HCT116 (cell line): ENCODE measurements around the gene TTLL11. TPM values are rescaled to one million over a fixed set of nuclear protein-coding genes. Genes with fewer than 3 reads are reported as not detected.

Experiments
- ATAC-seq: fragments of 200-7000 bp; cut with Tn5 transposase; 2 replicates; pipeline ENCODE4 v1.9.1; 2020; ENCODE audit warnings: mild to moderate bottlenecking, moderate library complexity
- BruUV-seq: library from RNA; stranded (reverse); fragments of 400-500 nt; replicated peaks from 2 replicates; lab custom pipeline; 2021; lab: Mats Ljungman, UMichigan
- CTCF ChIA-PET: fragments of 300-600 bp; sonication (Branson Sonifier 250); formaldehyde crosslinking; loops from one replicate; lab custom pipeline; 2021; ENCODE audit warnings: antibody characterized with exemption; lab: Charles Lee
- POLR2A ChIA-PET: fragments of 300-600, 350-600 bp; sonication (Branson Sonifier 250); formaldehyde crosslinking; loops from one replicate; lab custom pipeline; 2021; ENCODE audit warnings: antibody characterized with exemption; lab: Charles Lee
- RAD21 ChIA-PET, 2 experiments: fragments of 300-600 bp; sonication (Branson Sonifier 250); formaldehyde crosslinking; loops; one replicate each; lab custom pipeline; 2023; ENCODE audit warnings: low total read pairs in 2 of 2; ENCODE audit not compliant: uncharacterized antibody in 2 of 2, unreplicated experiment in 2 of 2, low non-redundant PET in 1 of 2; lab: Charles Lee
- DNase-seq: peaks from one replicate; pipeline ENCODE4 v3.0.0-alpha.2; 2010; ENCODE audit warnings: low read depth, low spot score
- H2AFZ ChIP-seq: fragments of 200-600 bp; shearing (Covaris generic), sonication (generic); 2 replicates; pipeline ENCODE4 v1.6.1; 2017; ENCODE audit warnings: low read depth, mixed run types, mixed read lengths, antibody characterized with exemption, low read length; ENCODE audit not compliant: poor library complexity, severe bottlenecking
- H3K27ac ChIP-seq: 2 replicates; pipeline ENCODE4 v1.5.1; 2012; ENCODE audit warnings: low read depth, low read length
- H3K27me3 ChIP-seq: fragments of 200-600 bp; sonication (generic); 2 replicates; pipeline ENCODE4 v1.6.1; 2016; ENCODE audit warnings: mixed run types, low read length, mixed read lengths; ENCODE audit not compliant: insufficient read depth
- H3K36me3 ChIP-seq, 2 experiments: fragments of 200-500 bp in 1 of 2; fragments of 200-600 bp in 1 of 2; sonication (Bioruptor generic) in 1 of 2; sonication (generic) in 1 of 2; 2 replicates each; pipeline versions ENCODE4 v1.5.1 to v1.6.1; 2014 to 2016; ENCODE audit warnings: low read length in 2 of 2, inconsistent platforms in 1 of 2, mixed read lengths in 1 of 2, mixed run types in 1 of 2; ENCODE audit not compliant: insufficient read depth in 2 of 2, control insufficient read depth in 1 of 2
- H3K4me1 ChIP-seq, 2 experiments: fragments of 200-600 bp in 1 of 2; sonication (generic) in 1 of 2; 2 replicates each; pipeline versions ENCODE4 v1.5.1 to v1.6.1; 2012 to 2017; ENCODE audit warnings: low read length in 2 of 2, inconsistent platforms in 1 of 2, mild to moderate bottlenecking in 1 of 2, mixed read lengths in 1 of 2, mixed run types in 1 of 2, moderate library complexity in 1 of 2; ENCODE audit not compliant: insufficient read depth in 2 of 2, control insufficient read depth in 1 of 2
- H3K4me2 ChIP-seq: fragments of 200-600 bp; sonication (generic); 2 replicates; pipeline ENCODE4 v1.6.1; 2017; ENCODE audit warnings: mixed run types, low read length, mixed read lengths
- H3K4me3 ChIP-seq, 2 experiments: fragments of 200-600 bp in 1 of 2; sonication (generic) in 1 of 2; replicated peaks in 1 of 2; 2 replicates each; pipeline ENCODE4 v1.5.1; 2011 to 2016; ENCODE audit warnings: low read length in 2 of 2, control low read depth in 1 of 2, low read depth in 1 of 2, mild to moderate bottlenecking in 1 of 2, mixed read lengths in 1 of 2, mixed run types in 1 of 2
- H3K79me2 ChIP-seq: fragments of 200-600 bp; sonication (generic); 2 replicates; pipeline ENCODE4 v1.6.1; 2017; ENCODE audit warnings: mild to moderate bottlenecking, mixed run types, low read length, moderate library complexity, mixed read lengths; ENCODE audit not compliant: insufficient read depth
- H3K9ac ChIP-seq: fragments of 200-600 bp; sonication (generic); 2 replicates; pipeline ENCODE4 v1.6.1; 2016; ENCODE audit warnings: low read length, mixed read lengths
- H3K9me2 ChIP-seq: fragments of 200-600 bp; sonication (generic), shearing (Covaris generic); 2 replicates; pipeline ENCODE4 v1.6.1; 2017; ENCODE audit warnings: mixed run types, mild to moderate bottlenecking, moderate library complexity; ENCODE audit not compliant: insufficient read depth
- H3K9me3 ChIP-seq, 2 experiments: fragments of 200-500 bp in 1 of 2; fragments of 200-600 bp in 1 of 2; sonication (Bioruptor generic) in 1 of 2; sonication (generic) in 1 of 2; 2 replicates each; pipeline ENCODE4 v1.6.1; 2014 to 2017; ENCODE audit warnings: low read length in 2 of 2, mixed read lengths in 2 of 2, inconsistent platforms in 1 of 2, low read depth in 1 of 2, mild to moderate bottlenecking in 1 of 2, mixed run types in 1 of 2, moderate library complexity in 1 of 2; ENCODE audit not compliant: control insufficient read depth in 1 of 2, insufficient read depth in 1 of 2
- H4K20me1 ChIP-seq: fragments of 200-600 bp; sonication (generic), shearing (Covaris generic); 2 replicates; pipeline ENCODE4 v1.6.1; 2017; ENCODE audit warnings: mixed run types, mild to moderate bottlenecking, moderate library complexity; ENCODE audit not compliant: insufficient read depth
- CBX3 ChIP-seq: IDR thresholded peaks from 2 replicates; pipeline ENCODE4 v1.6.1; 2012; ENCODE audit warnings: low read depth
- CEBPB ChIP-seq: IDR thresholded peaks from 2 replicates; pipeline ENCODE4 v1.6.1; 2012; ENCODE audit warnings: low read depth
- EGR1 ChIP-seq: IDR thresholded peaks from 2 replicates; pipeline ENCODE4 v1.6.1; 2012; ENCODE audit warnings: low read depth
- EZH2phosphoT487 ChIP-seq: fragments of 200-600 bp; IDR thresholded peaks from 2 replicates; pipeline ENCODE4 v1.6.1; 2018; ENCODE audit warnings: antibody characterized with exemption, borderline replicate concordance
- FOSL1 ChIP-seq: IDR thresholded peaks from 2 replicates; pipeline ENCODE4 v1.6.1; 2012; ENCODE audit warnings: low read depth
- POLR2A ChIP-seq: IDR thresholded peaks from 2 replicates; pipeline ENCODE4 v1.7.0; 2011; ENCODE audit warnings: borderline replicate concordance; ENCODE audit not compliant: insufficient read depth, insufficient read length; ENCODE audit errors: extremely low read depth
- RAD21 ChIP-seq: IDR thresholded peaks from 2 replicates; pipeline ENCODE4 v1.6.1; 2012; ENCODE audit warnings: low read depth, mild to moderate bottlenecking
- SP1 ChIP-seq: IDR thresholded peaks from 2 replicates; pipeline ENCODE4 v1.6.1; 2012; ENCODE audit warnings: low read depth
- TCF7L2 ChIP-seq: IDR thresholded peaks from 2 replicates; pipeline ENCODE4 v1.7.0; 2011; ENCODE audit warnings: borderline replicate concordance, inconsistent platforms; ENCODE audit not compliant: insufficient read depth, insufficient read length; ENCODE audit errors: extremely low read depth
- YY1 ChIP-seq: IDR thresholded peaks from 2 replicates; pipeline ENCODE4 v1.6.1; 2011; ENCODE audit warnings: low read length, low read depth, moderate library complexity, mild to moderate bottlenecking; ENCODE audit not compliant: insufficient replicate concordance; ENCODE audit errors: extremely low read depth
- ZBTB33 ChIP-seq: IDR thresholded peaks from 2 replicates; pipeline ENCODE4 v1.6.1; 2011; ENCODE audit warnings: mild to moderate bottlenecking, low read length, moderate library complexity; ENCODE audit not compliant: insufficient replicate concordance; ENCODE audit errors: extremely low read depth
- ZFX ChIP-seq: fragments of 450-650 bp; IDR thresholded peaks from 2 replicates; pipeline ENCODE4 v1.6.1; 2017
- ZNF274 ChIP-seq: fragments of 200-500 bp; sonication (Bioruptor generic); IDR thresholded peaks from 2 replicates; pipeline ENCODE4 v1.6.1; 2014; ENCODE audit warnings: mild to moderate bottlenecking, low read depth, low read length, inconsistent platforms
- intact Hi-C: fragments of 100-400 bp; cut with micrococcal nuclease; formaldehyde crosslinking; loops from 2 replicates; pipeline ENCODE4 v1.10.0; 2022
- total RNA-seq: library from RNA; stranded (reverse); gene quantifications from one replicate; pipeline ENCODE4 v1.2.1, GENCODE V29; 2021; ENCODE audit not compliant: unreplicated experiment
- TF ChIP-seq, protein P1 (sequence below), 3 experiments: fragments of 200-600 bp in 1 of 3; sonication (generic) in 1 of 3; IDR thresholded peaks in 2 of 3; conservative IDR thresholded peaks in 1 of 3; 2 replicates each; pipeline ENCODE4 v1.5.1; 2012 to 2017; ENCODE audit warnings: low read depth in 2 of 3, low read length in 2 of 3, antibody characterized with exemption in 1 of 3, borderline replicate concordance in 1 of 3, control low read depth in 1 of 3, mild to moderate bottlenecking in 1 of 3, mixed read lengths in 1 of 3, mixed run types in 1 of 3, moderate library complexity in 1 of 3; ENCODE audit not compliant: insufficient read depth in 1 of 3

TTLL11 gene
- total RNA-seq, 1 experiment from 2014 or later: 2.2 TPM

DNA sequence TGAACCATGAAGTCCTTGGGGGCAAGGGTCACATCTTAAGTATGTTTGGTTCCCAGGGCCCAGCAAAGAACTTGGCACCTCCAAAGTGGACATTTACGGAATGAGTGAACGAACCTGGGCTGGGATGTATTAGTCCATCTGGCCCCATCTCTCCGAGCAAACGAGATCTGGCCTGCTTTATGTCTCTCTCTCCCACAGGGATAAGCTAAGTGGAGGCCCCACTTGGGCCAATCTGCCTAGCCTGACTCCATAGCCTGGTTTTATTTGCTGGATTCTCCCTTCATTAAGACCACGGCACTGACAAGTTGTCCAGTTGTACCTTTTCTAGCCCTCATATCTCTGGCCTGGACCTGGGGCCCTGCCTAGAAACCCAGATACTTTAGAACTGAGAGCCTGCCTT lies 2.1 kb downstream of the TTLL11 start:
- TF ChIP-seq, protein P1, sequence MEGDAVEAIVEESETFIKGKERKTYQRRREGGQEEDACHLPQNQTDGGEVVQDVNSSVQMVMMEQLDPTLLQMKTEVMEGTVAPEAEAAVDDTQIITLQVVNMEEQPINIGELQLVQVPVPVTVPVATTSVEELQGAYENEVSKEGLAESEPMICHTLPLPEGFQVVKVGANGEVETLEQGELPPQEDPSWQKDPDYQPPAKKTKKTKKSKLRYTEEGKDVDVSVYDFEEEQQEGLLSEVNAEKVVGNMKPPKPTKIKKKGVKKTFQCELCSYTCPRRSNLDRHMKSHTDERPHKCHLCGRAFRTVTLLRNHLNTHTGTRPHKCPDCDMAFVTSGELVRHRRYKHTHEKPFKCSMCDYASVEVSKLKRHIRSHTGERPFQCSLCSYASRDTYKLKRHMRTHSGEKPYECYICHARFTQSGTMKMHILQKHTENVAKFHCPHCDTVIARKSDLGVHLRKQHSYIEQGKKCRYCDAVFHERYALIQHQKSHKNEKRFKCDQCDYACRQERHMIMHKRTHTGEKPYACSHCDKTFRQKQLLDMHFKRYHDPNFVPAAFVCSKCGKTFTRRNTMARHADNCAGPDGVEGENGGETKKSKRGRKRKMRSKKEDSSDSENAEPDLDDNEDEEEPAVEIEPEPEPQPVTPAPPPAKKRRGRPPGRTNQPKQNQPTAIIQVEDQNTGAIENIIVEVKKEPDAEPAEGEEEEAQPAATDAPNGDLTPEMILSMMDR (IDR thresholded peaks at IDR 0.05 in 2 of 3, conservative IDR thresholded peaks at IDR 0.05 in 1 of 3; ENCODE audit: borderline replicate concordance in 1 of 3, insufficient read depth in 1 of 3, low read depth in 2 of 3, low read length in 2 of 3): no peak
- TF ChIP-seq EZH2phosphoT487 (no peak), CBX3 (no peak), TCF7L2 (no peak), POLR2A (no peak)
- Histone ChIP-seq H2AFZ (no peak overlapping the region), H4K20me1 (no peaks in the 10 kb centered on the region), H3K4me1 (peaks cover 9 to 15% of the 10 kb centered on the region in 2 experiments), H3K4me2 (no peak overlapping the region), H3K36me3 (no peaks in the 10 kb centered on the region), H3K79me2 (no peaks in the 10 kb centered on the region; the same call in 1 of the 2 replicates), H3K9me3 (no peaks in the 10 kb centered on the region), H3K27ac (no peak overlapping the region), H3K27me3 (no peaks in the 10 kb centered on the region), H3K9ac (no peak overlapping the region), H3K9me2 (no peaks in the 10 kb centered on the region), H3K4me3 (no peak overlapping the region)
- ChIA-PET POLR2A (no interaction called here), RAD21 (no interaction called here), CTCF (no interaction called here)
- no peak for ATAC-seq
- intact Hi-C loops: loop anchor here (10.0 kb wide), 2 partner anchors 546 to 1264 kb away; partner anchors contain the start of gene CRB2
- BruUV-seq: no TSS peak
- DNase-seq: no peak

- no peak for ATAC-seq
- Histone ChIP-seq H3K27ac (no peak overlapping the region), H3K9me2 (no peaks in the 10 kb centered on the region), H3K4me1 (peaks cover 9 to 15% of the 10 kb centered on the region in 2 experiments), H3K4me3 (no peak overlapping the region), H3K27me3 (no peaks in the 10 kb centered on the region), H3K9ac (no peak overlapping the region), H3K36me3 (no peaks in the 10 kb centered on the region), H3K4me2 (no peak overlapping the region), H2AFZ (no peak overlapping the region), H3K9me3 (no peaks in the 10 kb centered on the region), H4K20me1 (no peaks in the 10 kb centered on the region), H3K79me2 (no peaks in the 10 kb centered on the region; the same call in 1 of the 2 replicates)
- intact Hi-C loops: loop anchor here (10.0 kb wide), 2 partner anchors 546 to 1264 kb away; partner anchors contain the start of gene CRB2
- BruUV-seq: no TSS peak
- CTCF ChIA-PET: no interaction called here
- RAD21 ChIA-PET: no interaction called here
- no peak for DNase-seq
- POLR2A ChIA-PET: no interaction called here
- no peak for TF ChIP-seq ZNF274
- no peak for TF ChIP-seq SP1
- TF ChIP-seq RAD21: no peak
- no peak for TF ChIP-seq EZH2phosphoT487
- TF ChIP-seq CEBPB: no peak
- TF ChIP-seq TCF7L2: no peak
- no peak for TF ChIP-seq YY1
- TF ChIP-seq ZBTB33: no peak
- no peak for TF ChIP-seq FOSL1
- no peak for TF ChIP-seq ZFX
- TF ChIP-seq EGR1: no peak
These were observed 2.7 kb downstream of the TTLL11 start for GRCh38 chr9:122090287-122090883.
